IPS-18c (cell line): ENCODE results near the gene RBMXL2.

Experiments used
- H3K4me3 ChIP-seq: 2 replicates; pipeline ENCODE4 v1.7.0; 2013; ENCODE audit warnings: low read depth, mild to moderate bottlenecking, low read length, moderate library complexity; ENCODE audit not compliant: insufficient read depth
- H3K9me3 ChIP-seq: one replicate; pipeline ENCODE4 v1.6.1; 2013; ENCODE audit warnings: mild to moderate bottlenecking, low read length, moderate library complexity; ENCODE audit not compliant: control insufficient read depth, insufficient read depth

RBMXL2 gene

GRCh38 chr11:7138051-7138450 is 49.3 kb downstream of the RBMXL2 start:
- Histone ChIP-seq H3K9me3 (no peaks in the 10 kb centered on the region), H3K4me3 (no peak overlapping the region)
